Uterus (tissue), 4 donors: ENCODE results near the gene PDE1C. TPM values are rescaled to one million over a fixed set of nuclear protein-coding genes. Genes with fewer than 3 reads are reported as not detected.

Experiments used
- DNase-seq, 2 donors: peaks; one replicate each; pipeline ENCODE4 v3.0.0-alpha.2; 2019 to 2020
- H3K27ac ChIP-seq, 2 donors: fragments of 200-600 bp; sonication (generic); 1 replicate in 1 of 2; 2 replicates in 1 of 2; pipeline ENCODE4 v1.5.1; 2016 to 2018
- H3K27me3 ChIP-seq, 2 donors: fragments of 200-600 bp; sonication (generic); one replicate each; pipeline ENCODE4 v1.5.1; 2018 to 2019; ENCODE audit warnings: control low read depth in 1 of 2
- H3K36me3 ChIP-seq, 2 donors: fragments of 200-600 bp; sonication (generic); one replicate each; pipeline ENCODE4 v1.5.1; 2019; ENCODE audit warnings: control low read depth in 1 of 2
- H3K4me1 ChIP-seq, 2 donors: fragments of 200-600 bp; sonication (generic); one replicate each; pipeline ENCODE4 v1.5.1; 2018 to 2019; ENCODE audit warnings: control low read depth in 1 of 2
- H3K4me3 ChIP-seq, 2 donors: fragments of 200-600 bp; sonication (generic); 1 replicate in 1 of 2; 2 replicates in 1 of 2; pipeline ENCODE4 v1.5.1; 2018 to 2019; ENCODE audit warnings: mild to moderate bottlenecking in 1 of 2
- H3K9me3 ChIP-seq, 2 donors: fragments of 200-600 bp; sonication (generic); one replicate each; pipeline ENCODE4 v1.5.1; 2019; ENCODE audit warnings: control low read depth in 1 of 2
- CTCF ChIP-seq, 4 experiments: fragments of 200-600 bp in 2 of 4; fragments of 450-650 bp in 2 of 4; sonication (generic) in 2 of 4; IDR thresholded peaks; one replicate each; pipeline ENCODE4 v1.5.1; 2016 to 2019; ENCODE audit warnings: antibody characterized with exemption in 4 of 4, mild to moderate bottlenecking in 2 of 4, moderate library complexity in 1 of 4
- POLR2A ChIP-seq, 2 donors: fragments of 450-650 bp; IDR thresholded peaks; one replicate each; pipeline ENCODE4 v1.6.1; 2016; ENCODE audit warnings: antibody characterized with exemption in 2 of 2, mild to moderate bottlenecking in 1 of 2, moderate library complexity in 1 of 2
- intact Hi-C: fragments of 100-400 bp; cut with DNase I; formaldehyde crosslinking; loops from one replicate; pipeline ENCODE4 v1.15.1; 2023; ENCODE audit warnings: low total_unique reads
- total RNA-seq, 4 donors: library from RNA; depleted of rRNA in 3 of 4; stranded (reverse); fragments of >200 nt in 3 of 4; gene quantifications; one replicate each; pipeline versions ENCODE4 v1.1.0 to v1.2.4, GENCODE V29; 2014 to 2023
- donor health status: DM: yes; HTN: yes; CAD: no.

Gene PDE1C
- total RNA-seq, 4 donors from 2014 or later = 5.9 to 26.4 (median 13.7) TPM

GRCh38 chr7:31751726-31752125, 318.5 kb downstream of the PDE1C start:
- Histone ChIP-seq H3K4me3 (no peak overlapping the region), H3K27ac (no peak overlapping the region)
- intact Hi-C loops = no loop called here

GRCh38 chr7:31748084-31748483, 322.1 kb downstream of the PDE1C start:
- TF ChIP-seq CTCF (IDR thresholded peaks at IDR 0.05) (no peak), POLR2A (IDR thresholded peaks at IDR 0.05) (no peak)
- intact Hi-C loops = no loop called here
- no peak overlapping the region for H3K27ac ChIP-seq
- no peaks in the 10 kb centered on the region for H3K9me3 ChIP-seq
- no peaks in the 10 kb centered on the region for H3K4me1 ChIP-seq
- no peaks in the 10 kb centered on the region for H3K27me3 ChIP-seq
- no peak overlapping the region for H3K4me3 ChIP-seq
- DNase-seq = no peak
- H3K36me3 ChIP-seq = no peaks in the 10 kb centered on the region

More at GRCh38 chr7:31751726-31752125, 318.5 kb downstream of the PDE1C start:
- Histone ChIP-seq H3K9me3 (no peaks in the 10 kb centered on the region), H3K36me3 (no peaks in the 10 kb centered on the region), H3K27me3 (no peaks in the 10 kb centered on the region), H3K4me1 (no peaks in the 10 kb centered on the region)
- TF ChIP-seq POLR2A (IDR thresholded peaks at IDR 0.05) = no peak
- TF ChIP-seq CTCF (IDR thresholded peaks at IDR 0.05) = no peak
- DNase-seq = no peak

GRCh38 chr7:31747553-31747952, 322.7 kb downstream of the PDE1C start:
- Histone ChIP-seq H3K27ac (no peak overlapping the region), H3K9me3 (no peaks in the 10 kb centered on the region), H3K4me3 (no peak overlapping the region), H3K4me1 (no peaks in the 10 kb centered on the region), H3K27me3 (no peaks in the 10 kb centered on the region), H3K36me3 (no peaks in the 10 kb centered on the region)
- TF ChIP-seq POLR2A (IDR thresholded peaks at IDR 0.05) (no peak), CTCF (IDR thresholded peaks at IDR 0.05) (no peak)
- intact Hi-C loops = no loop called here
- no peak for DNase-seq

GRCh38 chr7:31744294-31744874, 325.8 kb downstream of the PDE1C start:
- peak; percentile 52 to 58 for DNase-seq
- H3K27me3 ChIP-seq = no peaks in the 10 kb centered on the region
- intact Hi-C loops = loop anchor here (5.0 kb wide), 1 partner anchor 463 kb away; no protein-coding TSS in a partner anchor
- TF ChIP-seq CTCF (IDR thresholded peaks at IDR 0.05) (peak; percentile 75 to 89 (median 78)), POLR2A (IDR thresholded peaks at IDR 0.05) (no peak)
- no peak overlapping the region for H3K27ac ChIP-seq
- H3K36me3 ChIP-seq = no peaks in the 10 kb centered on the region
- no peak overlapping the region for H3K4me3 ChIP-seq
- no peaks in the 10 kb centered on the region for H3K4me1 ChIP-seq
- no peaks in the 10 kb centered on the region for H3K9me3 ChIP-seq

- Histone ChIP-seq H3K4me3 (no peak overlapping the region), H3K4me1 (no peaks in the 10 kb centered on the region), H3K9me3 (no peaks in the 10 kb centered on the region), H3K36me3 (no peaks in the 10 kb centered on the region), H3K27ac (no peak overlapping the region), H3K27me3 (no peaks in the 10 kb centered on the region)
- TF ChIP-seq CTCF (IDR thresholded peaks at IDR 0.05) (no peak), POLR2A (IDR thresholded peaks at IDR 0.05) (no peak)
- intact Hi-C loops = loop anchor here (5.0 kb wide), 1 partner anchor 465 kb away; no protein-coding TSS in a partner anchor
- no peak for DNase-seq
These were observed 328.4 kb downstream of the PDE1C start for GRCh38 chr7:31741852-31742251.
